HEK293 (cell line): ENCODE measurements around the gene CTR9.

Experiments used
- CTCF ChIA-PET: fragments of 350-600 bp; formaldehyde crosslinking; extraction: SDS; loops from one replicate; lab custom pipeline; 2021; ENCODE audit warnings: antibody characterized with exemption; lab: Yijun Ruan, JAX
- POLR2A ChIA-PET: fragments of 300-600 bp; formaldehyde crosslinking; extraction: SDS; loops from one replicate; lab custom pipeline; 2020; ENCODE audit warnings: antibody characterized with exemption, inconsistent platforms; lab: Yijun Ruan, JAX
- H3K27ac ChIP-seq: fragments of 200-500 bp; sonication (Bioruptor generic); 2 replicates; pipeline ENCODE4 v1.5.1; 2014; ENCODE audit warnings: low read depth, low read length, control low read depth, inconsistent platforms; ENCODE audit errors: extremely low read depth
- H3K36me3 ChIP-seq, 2 experiments: fragments of 200-500 bp in 1 of 2; sonication (Bioruptor generic) in 1 of 2; 1 replicate in 1 of 2; 2 replicates in 1 of 2; pipeline ENCODE4 v1.5.1; 2014 to 2017; ENCODE audit warnings: inconsistent platforms in 2 of 2, low read length in 2 of 2; ENCODE audit not compliant: control insufficient read depth in 2 of 2, insufficient read depth in 1 of 2
- H3K4me1 ChIP-seq: fragments of 200-500 bp; sonication (Bioruptor generic); 2 replicates; pipeline ENCODE4 v1.5.1; 2014; ENCODE audit warnings: mild to moderate bottlenecking, low read length, inconsistent platforms; ENCODE audit not compliant: control insufficient read depth, insufficient read depth
- H3K4me3 ChIP-seq: 2 replicates; pipeline ENCODE4 v1.5.1; 2011; ENCODE audit warnings: low read depth, mild to moderate bottlenecking, control low read depth, low read length, moderate library complexity
- H3K9me3 ChIP-seq: fragments of 200-500 bp; sonication (Bioruptor generic); 2 replicates; pipeline ENCODE4 v1.5.1; 2014; ENCODE audit warnings: low read depth, low read length, inconsistent platforms; ENCODE audit not compliant: control insufficient read depth, insufficient read depth
- ATF2 ChIP-seq: fragments of 450-650 bp; formaldehyde crosslinking; IDR thresholded peaks from 2 replicates; pipeline ENCODE4 v1.5.1; 2016; ENCODE audit warnings: missing biosample characterization, missing genetic modification characterization, low read depth
- EGR2 ChIP-seq: fragments of 450-650 bp; formaldehyde crosslinking; IDR thresholded peaks from 2 replicates; pipeline ENCODE4 v1.5.1; 2016; ENCODE audit warnings: low read depth, missing biosample characterization, missing genetic modification characterization
- RBAK ChIP-seq: fragments of 450-650 bp; formaldehyde crosslinking; IDR thresholded peaks from 2 replicates; pipeline ENCODE4 v1.5.1; 2016; ENCODE audit warnings: missing biosample characterization, missing genetic modification characterization
- REST ChIP-seq: fragments of 450-650 bp; formaldehyde crosslinking; IDR thresholded peaks from 2 replicates; pipeline ENCODE4 v1.5.1; 2016; ENCODE audit warnings: missing biosample characterization, missing genetic modification characterization
- ZBTB49 ChIP-seq: fragments of 450-650 bp; formaldehyde crosslinking; IDR thresholded peaks from 2 replicates; pipeline ENCODE4 v1.5.1; 2016; ENCODE audit warnings: missing biosample characterization, missing genetic modification characterization, low read depth
- ZNF138 ChIP-seq: fragments of 450-650 bp; formaldehyde crosslinking; IDR thresholded peaks from 2 replicates; pipeline ENCODE4 v1.5.1; 2016; ENCODE audit warnings: missing biosample characterization, missing genetic modification characterization, borderline replicate concordance
- ZNF174 ChIP-seq: fragments of 450-650 bp; formaldehyde crosslinking; IDR thresholded peaks from 2 replicates; pipeline ENCODE4 v1.5.0; 2017; ENCODE audit warnings: missing biosample characterization, mild to moderate bottlenecking, missing genetic modification characterization
- ZNF2 ChIP-seq: fragments of 450-650 bp; formaldehyde crosslinking; IDR thresholded peaks from 2 replicates; pipeline ENCODE4 v1.5.1; 2016; ENCODE audit warnings: missing biosample characterization, missing genetic modification characterization
- ZNF350 ChIP-seq: fragments of 450-650 bp; formaldehyde crosslinking; IDR thresholded peaks from 2 replicates; pipeline ENCODE4 v1.5.0; 2017; ENCODE audit warnings: missing biosample characterization, mild to moderate bottlenecking, missing genetic modification characterization
- ZNF558 ChIP-seq: fragments of 450-650 bp; formaldehyde crosslinking; IDR thresholded peaks from 2 replicates; pipeline ENCODE4 v1.5.1; 2016; ENCODE audit warnings: missing biosample characterization, missing genetic modification characterization
- ZNF629 ChIP-seq: fragments of 450-650 bp; formaldehyde crosslinking; IDR thresholded peaks from 2 replicates; pipeline ENCODE4 v1.5.1; 2017; ENCODE audit warnings: missing biosample characterization, missing genetic modification characterization
- ZNF76 ChIP-seq: fragments of 450-650 bp; formaldehyde crosslinking; IDR thresholded peaks from 2 replicates; pipeline ENCODE4; 2016; ENCODE audit warnings: low read depth, missing biosample characterization, missing genetic modification characterization, borderline replicate concordance
- ZSCAN5A ChIP-seq: fragments of 450-650 bp; formaldehyde crosslinking; IDR thresholded peaks from 2 replicates; pipeline ENCODE4 v1.5.1; 2016; ENCODE audit warnings: missing biosample characterization, missing genetic modification characterization

CTR9 gene

GRCh38 chr11:10720881-10721376 is 30.1 kb upstream of the CTR9 start:
- H3K36me3 ChIP-seq = no peaks in the 10 kb centered on the region
- H3K9me3 ChIP-seq = no peaks in the 10 kb centered on the region
- ChIA-PET CTCF (interaction anchor here (1.7 kb wide), 1 partner anchor 179 kb away, joined by 5 read pairs; the partner anchor contains the start of gene RNF141), POLR2A (interaction anchor here (0.7 kb wide), 1 partner anchor 79 kb away, joined by 4 read pairs; no protein-coding TSS in a partner anchor)
- H3K4me3 ChIP-seq = no peak overlapping the region
- no peaks in the 10 kb centered on the region for H3K4me1 ChIP-seq
- TF ChIP-seq ZNF629 = no peak
- TF ChIP-seq ZNF174 = no peak
- no peak for TF ChIP-seq RBAK (tag by site-specific recombination)
- TF ChIP-seq EGR2 (tag by site-specific recombination) = no peak
- 0 out of 2 replicates have a peak, but pooled peaks have one; percentile 6 for TF ChIP-seq ATF2 (tag by site-specific recombination)
- H3K27ac ChIP-seq = no peak overlapping the region

GRCh38 chr11:10722307-10722706 is 28.7 kb upstream of the CTR9 start:
- POLR2A ChIA-PET = no interaction called here
- Histone ChIP-seq H3K36me3 (no peaks in the 10 kb centered on the region), H3K4me3 (no peak overlapping the region), H3K4me1 (no peaks in the 10 kb centered on the region), H3K9me3 (no peaks in the 10 kb centered on the region), H3K27ac (no peak overlapping the region)
- CTCF ChIA-PET = interaction anchor here (1.5 kb wide), 1 partner anchor 52 kb away, joined by 3 read pairs; no protein-coding TSS in a partner anchor
- TF ChIP-seq ZNF2 (tag by site-specific recombination) = no peak
- no peak for TF ChIP-seq ZBTB49 (tag by site-specific recombination)
- no peak for TF ChIP-seq ZNF558 (tag by site-specific recombination)
- no peak for TF ChIP-seq ZNF76 (tag by site-specific recombination)
- TF ChIP-seq ZSCAN5A (tag by site-specific recombination) = no peak
- TF ChIP-seq ZNF350 (tag by site-specific recombination) = no peak
- no peak for TF ChIP-seq ZNF138 (tag by site-specific recombination)
- TF ChIP-seq REST (tag by site-specific recombination) = no peak
